DND-41 (cell line): Measurements from ENCODE around the gene C15orf61.
A peak's percentile ranks its signal among the peaks of the same experiment; 100 is the strongest.

Experiments
- ATAC-seq: fragments of 200-7000 bp; cut with Tn5 transposase; 3 replicates; pipeline ENCODE4 v1.9.1; 2021; ENCODE audit warnings: low read depth; ENCODE audit not compliant: insufficient read depth
- DNase-seq: peaks from one replicate; pipeline ENCODE4 v3.0.0-alpha.2; 2020
- H2AFZ ChIP-seq: 2 replicates; pipeline ENCODE4 v1.6.0; 2012; ENCODE audit warnings: low read depth, low read length
- H3K27ac ChIP-seq: 2 replicates; pipeline ENCODE4 v1.5.1; 2012; ENCODE audit warnings: low read length, inconsistent platforms
- H3K27me3 ChIP-seq: fragments of 200-600 bp; sonication (generic); 2 replicates; pipeline ENCODE4 v1.6.0; 2012; ENCODE audit warnings: low read length, mild to moderate bottlenecking, inconsistent platforms; ENCODE audit not compliant: insufficient read depth, poor library complexity
- H3K36me3 ChIP-seq: 2 replicates; pipeline ENCODE4 v1.5.1; 2012; ENCODE audit warnings: low read length, inconsistent platforms; ENCODE audit not compliant: insufficient read depth
- H3K4me1 ChIP-seq: 2 replicates; pipeline ENCODE4 v1.5.1; 2012; ENCODE audit warnings: mild to moderate bottlenecking, low read length; ENCODE audit not compliant: insufficient read depth
- H3K4me2 ChIP-seq: 2 replicates; pipeline ENCODE4 v1.6.0; 2012; ENCODE audit warnings: mild to moderate bottlenecking, moderate library complexity, low read length, inconsistent platforms; ENCODE audit not compliant: insufficient read depth
- H3K4me3 ChIP-seq, 2 experiments: fragments of 200-600 bp in 1 of 2; shearing (Covaris generic) in 1 of 2; 2 replicates each; pipeline ENCODE4 v1.5.1; 2012 to 2016; ENCODE audit warnings: inconsistent platforms in 2 of 2, low read length in 2 of 2, mild to moderate bottlenecking in 2 of 2, low read depth in 1 of 2, moderate library complexity in 1 of 2
- H3K79me2 ChIP-seq: 2 replicates; pipeline ENCODE4 v1.6.0; 2012; ENCODE audit warnings: low read length, inconsistent platforms; ENCODE audit not compliant: insufficient read depth
- H3K9ac ChIP-seq: 2 replicates; pipeline ENCODE4 v1.6.0; 2012; ENCODE audit warnings: low read depth, mild to moderate bottlenecking, inconsistent platforms, low read length, moderate library complexity
- H3K9me3 ChIP-seq: 2 replicates; pipeline ENCODE4 v1.5.1; 2012; ENCODE audit warnings: low read length, moderate library complexity, mild to moderate bottlenecking, inconsistent platforms; ENCODE audit not compliant: insufficient read depth, severe bottlenecking
- H4K20me1 ChIP-seq: 2 replicates; pipeline ENCODE4 v1.6.0; 2012; ENCODE audit warnings: low read length; ENCODE audit not compliant: insufficient read depth
- EZH2 ChIP-seq: IDR thresholded peaks from 3 replicates; pipeline ENCODE4 v1.6.1; 2012; ENCODE audit warnings: borderline replicate concordance, low read depth, mild to moderate bottlenecking, moderate library complexity, low read length, inconsistent platforms; ENCODE audit not compliant: severe bottlenecking
- TF ChIP-seq, protein P1 (sequence below): IDR thresholded peaks from 2 replicates; pipeline ENCODE4 v1.5.1; 2012; ENCODE audit warnings: borderline replicate concordance, low read length, moderate library complexity, mild to moderate bottlenecking; ENCODE audit not compliant: poor library complexity, severe bottlenecking; ENCODE audit errors: extremely low read depth

C15orf61 gene

DNA sequence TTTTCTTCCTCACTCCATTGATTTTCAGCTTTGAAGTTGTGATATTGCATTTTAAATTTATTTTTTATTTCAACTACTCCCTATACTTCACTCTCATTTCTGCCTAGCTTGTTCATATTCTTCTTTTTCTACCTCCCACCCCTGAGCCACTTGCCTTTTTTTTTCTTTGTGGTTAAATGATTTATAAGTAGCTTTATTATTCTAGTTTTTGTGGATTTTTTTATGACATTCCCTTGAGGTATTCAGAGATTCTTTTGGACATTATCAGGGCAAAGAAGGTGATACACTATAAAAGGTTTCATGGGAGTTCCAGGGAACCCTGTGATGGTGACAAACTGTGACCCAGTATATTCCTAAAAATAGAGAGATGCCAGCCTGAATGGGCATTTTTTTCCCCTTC, 3.3 kb downstream of the C15orf61 start:
- Histone ChIP-seq H3K9ac (no peak overlapping the region), H3K27me3 (no peaks in the 10 kb centered on the region), H3K4me1 (peaks cover 32% of the 10 kb centered on the region), H3K4me3 (no peak overlapping the region), H3K9me3 (no peaks in the 10 kb centered on the region), H3K36me3 (peaks cover 14% of the 10 kb centered on the region), H3K27ac (no peak overlapping the region), H3K79me2 (peaks cover 52% of the 10 kb centered on the region), H3K4me2 (peak overlapping the region; percentile 62; the same call in 1 of the 2 replicates), H2AFZ (no peak overlapping the region), H4K20me1 (peaks cover 3% of the 10 kb centered on the region; the same call in 1 of the 2 replicates)
- ATAC-seq (no peak), DNase-seq (no peak)
- TF ChIP-seq EZH2: no peak
- TF ChIP-seq, protein P1, sequence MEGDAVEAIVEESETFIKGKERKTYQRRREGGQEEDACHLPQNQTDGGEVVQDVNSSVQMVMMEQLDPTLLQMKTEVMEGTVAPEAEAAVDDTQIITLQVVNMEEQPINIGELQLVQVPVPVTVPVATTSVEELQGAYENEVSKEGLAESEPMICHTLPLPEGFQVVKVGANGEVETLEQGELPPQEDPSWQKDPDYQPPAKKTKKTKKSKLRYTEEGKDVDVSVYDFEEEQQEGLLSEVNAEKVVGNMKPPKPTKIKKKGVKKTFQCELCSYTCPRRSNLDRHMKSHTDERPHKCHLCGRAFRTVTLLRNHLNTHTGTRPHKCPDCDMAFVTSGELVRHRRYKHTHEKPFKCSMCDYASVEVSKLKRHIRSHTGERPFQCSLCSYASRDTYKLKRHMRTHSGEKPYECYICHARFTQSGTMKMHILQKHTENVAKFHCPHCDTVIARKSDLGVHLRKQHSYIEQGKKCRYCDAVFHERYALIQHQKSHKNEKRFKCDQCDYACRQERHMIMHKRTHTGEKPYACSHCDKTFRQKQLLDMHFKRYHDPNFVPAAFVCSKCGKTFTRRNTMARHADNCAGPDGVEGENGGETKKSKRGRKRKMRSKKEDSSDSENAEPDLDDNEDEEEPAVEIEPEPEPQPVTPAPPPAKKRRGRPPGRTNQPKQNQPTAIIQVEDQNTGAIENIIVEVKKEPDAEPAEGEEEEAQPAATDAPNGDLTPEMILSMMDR: no peak

- no peak overlapping the region for H3K4me2 ChIP-seq
- no peak overlapping the region for H3K4me3 ChIP-seq
- H3K79me2 ChIP-seq: peaks cover 28% of the 10 kb centered on the region
- DNase-seq: no peak
- no peak for TF ChIP-seq EZH2
- TF ChIP-seq, protein P1: no peak
- H3K36me3 ChIP-seq: peaks cover 14% of the 10 kb centered on the region; the same call in 1 of the 2 replicates
- H3K9me3 ChIP-seq: no peaks in the 10 kb centered on the region
- no peak for ATAC-seq
- H3K4me1 ChIP-seq: peaks cover 10% of the 10 kb centered on the region; the same call in 1 of the 2 replicates
- no peak overlapping the region for H2AFZ ChIP-seq
- no peak overlapping the region for H3K27ac ChIP-seq
- no peaks in the 10 kb centered on the region for H4K20me1 ChIP-seq
- no peaks in the 10 kb centered on the region for H3K27me3 ChIP-seq
- no peak overlapping the region for H3K9ac ChIP-seq
Measured at GRCh38 chr15:67528513-67528912, 7.6 kb downstream of the C15orf61 start.

DNA sequence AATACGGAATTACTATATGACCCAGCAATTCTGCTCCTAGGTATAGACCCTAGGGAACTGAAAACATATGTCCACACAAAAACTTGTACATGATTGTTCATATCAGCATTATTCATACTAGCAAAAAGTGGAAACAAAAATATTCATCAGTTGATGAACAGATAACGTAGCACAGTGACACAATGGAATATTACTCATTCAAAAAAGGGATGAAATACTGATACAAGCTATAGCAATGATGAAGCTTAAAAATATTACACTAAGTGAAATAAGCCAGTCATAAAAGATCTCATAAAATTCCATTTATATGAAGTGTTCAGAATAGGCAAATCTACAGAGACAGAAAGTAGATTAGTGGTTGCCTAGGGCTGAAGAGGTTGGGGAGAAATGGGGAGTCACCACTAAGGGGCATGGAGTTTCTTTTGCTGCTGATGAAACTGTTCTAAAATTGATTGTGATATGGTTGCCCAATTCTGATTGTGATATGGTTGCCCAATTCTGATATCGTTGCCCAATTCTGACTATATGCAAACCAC, 10.5 kb downstream of the C15orf61 start:
- DNase-seq (no peak), ATAC-seq (no peak)
- Histone ChIP-seq H3K4me1 (peaks cover 17% of the 10 kb centered on the region), H3K4me3 (no peak overlapping the region), H3K4me2 (no peak overlapping the region), H3K36me3 (peaks cover 11% of the 10 kb centered on the region; the same call in 1 of the 2 replicates), H3K27ac (no peak overlapping the region), H3K9ac (no peak overlapping the region), H3K27me3 (no peaks in the 10 kb centered on the region), H2AFZ (no peak overlapping the region), H3K9me3 (no peaks in the 10 kb centered on the region), H3K79me2 (no peaks in the 10 kb centered on the region), H4K20me1 (no peaks in the 10 kb centered on the region)
- TF ChIP-seq, protein P1: no peak
- TF ChIP-seq EZH2: no peak
